ENCODE measurements around the gene UBE2J1.
A peak's percentile ranks its signal among the peaks of the same experiment; 100 is the strongest.
"Not testable (repeated sequence)": the region's sequence is repeated elsewhere in the genome, so short reads cannot be mapped to it uniquely, and the experiment has no call there.

UBE2J1 gene

GRCh38 chr6:89352278-89353117 is at the start of gene UBE2J1:
Gene UBE2J1, minus strand, starts transcription at chr6:89352722. Its CDS starts 153 bp downstream, at chr6:89352569.
- DNase-seq (ENCODE audit: low read depth, low spot score) = peak; percentile 20

- no peak for DNase-seq (ENCODE audit: low read depth, low spot score)
These were observed 48.4 kb upstream of the UBE2J1 start for GRCh38 chr6:89400912-89401399.

GRCh38 chr6:89400050-89400449 is 47.5 kb upstream of the UBE2J1 start:
- no peak for DNase-seq (ENCODE audit: low read depth, low spot score)

- DNase-seq (ENCODE audit: low read depth, low spot score) = no peak
These were observed 46.4 kb upstream of the UBE2J1 start for GRCh38 chr6:89398762-89399525.

- not testable (repeated sequence) for DNase-seq (ENCODE audit: low read depth, low spot score)
These were observed 45.4 kb upstream of the UBE2J1 start for GRCh38 chr6:89397884-89398283.

GRCh38 chr6:89393659-89394058 is 41.1 kb upstream of the UBE2J1 start:
- no peak for DNase-seq (ENCODE audit: low read depth, low spot score)

GRCh38 chr6:89392823-89393222 is 40.3 kb upstream of the UBE2J1 start:
- DNase-seq (ENCODE audit: low read depth, low spot score) = no peak

GRCh38 chr6:89388846-89389245 is 36.3 kb upstream of the UBE2J1 start:
- DNase-seq (ENCODE audit: low read depth, low spot score) = no peak

- DNase-seq (ENCODE audit: low read depth, low spot score) = no peak
These were observed 35.1 kb upstream of the UBE2J1 start for GRCh38 chr6:89387516-89388201.

GRCh38 chr6:89386917-89387491 is 34.5 kb upstream of the UBE2J1 start:
- no peak for DNase-seq (ENCODE audit: low read depth, low spot score)

GRCh38 chr6:89385846-89386245 is 33.3 kb upstream of the UBE2J1 start:
- DNase-seq (ENCODE audit: low read depth, low spot score) = no peak

- DNase-seq (ENCODE audit: low read depth, low spot score) = no peak
These were observed 32.7 kb upstream of the UBE2J1 start for GRCh38 chr6:89385156-89385667.

GRCh38 chr6:89381031-89381430 is 28.5 kb upstream of the UBE2J1 start:
- DNase-seq (ENCODE audit: low read depth, low spot score) = no peak

GRCh38 chr6:89379281-89379680 is 26.8 kb upstream of the UBE2J1 start:
- no peak for DNase-seq (ENCODE audit: low read depth, low spot score)

- DNase-seq (ENCODE audit: low read depth, low spot score) = no peak
These were observed 26.1 kb upstream of the UBE2J1 start for GRCh38 chr6:89378628-89379027.

- no peak for DNase-seq (ENCODE audit: low read depth, low spot score)
These were observed 23.1 kb upstream of the UBE2J1 start for GRCh38 chr6:89375427-89376267.

- no peak for DNase-seq (ENCODE audit: low read depth, low spot score)
These were observed 20.0 kb upstream of the UBE2J1 start for GRCh38 chr6:89372506-89372901.

- peak; percentile 54 for DNase-seq (ENCODE audit: low read depth, low spot score)
These were observed 19.5 kb upstream of the UBE2J1 start for GRCh38 chr6:89371849-89372505.

GRCh38 chr6:89368999-89369398 is 16.5 kb upstream of the UBE2J1 start:
- DNase-seq (ENCODE audit: low read depth, low spot score) = no peak

GRCh38 chr6:89368107-89368506 is 15.6 kb upstream of the UBE2J1 start:
- DNase-seq (ENCODE audit: low read depth, low spot score) = peak; percentile 28

All from activated naive CD8-positive, alpha-beta T cell treated with anti-CD3 and anti-CD28 coated beads, Interleukin-2, amount 50 U/mL, for 16 hours (primary cell).